DLD1 (cell line): Measurements from ENCODE around the gene PLCH1.

ENCODE experiments used
- in situ Hi-C: cut with HindIII; loops from 2 replicates; pipeline ENCODE4 v1.10.0; 2017; ENCODE audit warnings: low sequenced_read_pairs

The PLCH1 gene

GRCh38 chr3:155701882-155702465 lies 42.9 kb downstream of the PLCH1 start:
- in situ Hi-C loops = no loop called here

GRCh38 chr3:155697542-155697941 lies 47.3 kb downstream of the PLCH1 start:
- in situ Hi-C loops = no loop called here

GRCh38 chr3:155690921-155691320 lies 54.0 kb downstream of the PLCH1 start:
- in situ Hi-C loops = no loop called here

- in situ Hi-C loops = no loop called here
These were observed 56.4 kb downstream of the PLCH1 start for GRCh38 chr3:155688481-155688880.

GRCh38 chr3:155683344-155683720 lies 61.5 kb downstream of the PLCH1 start:
- in situ Hi-C loops = no loop called here

GRCh38 chr3:155682426-155683343 lies 62.2 kb downstream of the PLCH1 start:
- in situ Hi-C loops = no loop called here

- in situ Hi-C loops = no loop called here
These were observed 68.5 kb downstream of the PLCH1 start for GRCh38 chr3:155676252-155676981.

GRCh38 chr3:155675094-155675493 lies 69.8 kb downstream of the PLCH1 start:
- in situ Hi-C loops = no loop called here

GRCh38 chr3:155673421-155673820 lies 71.5 kb downstream of the PLCH1 start:
- in situ Hi-C loops = no loop called here

GRCh38 chr3:155670335-155670734 lies 74.5 kb downstream of the PLCH1 start:
- in situ Hi-C loops = no loop called here

- in situ Hi-C loops = no loop called here
These were observed 76.9 kb downstream of the PLCH1 start for GRCh38 chr3:155667988-155668387.

- in situ Hi-C loops = no loop called here
These were observed 79.8 kb downstream of the PLCH1 start for GRCh38 chr3:155664925-155665695.

GRCh38 chr3:155663467-155664212 lies 81.2 kb downstream of the PLCH1 start:
- in situ Hi-C loops = no loop called here

- in situ Hi-C loops = no loop called here
These were observed 83.1 kb downstream of the PLCH1 start for GRCh38 chr3:155661760-155662159.

GRCh38 chr3:155661042-155661441 lies 83.8 kb downstream of the PLCH1 start:
- in situ Hi-C loops = no loop called here

- in situ Hi-C loops = no loop called here
These were observed 86.1 kb downstream of the PLCH1 start for GRCh38 chr3:155658671-155659261.

GRCh38 chr3:155658006-155658405 lies 86.9 kb downstream of the PLCH1 start:
- in situ Hi-C loops = no loop called here

GRCh38 chr3:155657161-155657560 lies 87.7 kb downstream of the PLCH1 start:
- in situ Hi-C loops = no loop called here

GRCh38 chr3:155656466-155656865 lies 88.4 kb downstream of the PLCH1 start:
- in situ Hi-C loops = no loop called here
